GM23338 (cell line): Measurements from ENCODE around the gene RAB11FIP3. TPM values are rescaled to one million over a fixed set of nuclear protein-coding genes. Genes with fewer than 3 reads are reported as not detected.

ENCODE experiments used
- ATAC-seq: fragments of 200-7000 bp; cut with Tn5 transposase; 3 replicates; pipeline ENCODE4 v1.9.1; 2020
- DNase-seq: peaks from one replicate; pipeline ENCODE4 v3.0.0-alpha.2; 2015; ENCODE audit warnings: low spot score
- H2AFZ ChIP-seq: fragments of 200-600 bp; sonication (generic); 2 replicates; pipeline ENCODE4 v1.8.0; 2016; ENCODE audit warnings: antibody characterized with exemption, mild to moderate bottlenecking, moderate library complexity
- H3F3A ChIP-seq: fragments of 200-600 bp; sonication (generic); replicated peaks from 2 replicates; pipeline ENCODE4 v1.8.0; 2017; ENCODE audit warnings: antibody characterized with exemption, mixed run types, low read depth
- H3K27ac ChIP-seq: fragments of 200-600 bp; sonication (generic); 2 replicates; pipeline ENCODE4 v1.6.1; 2016; ENCODE audit warnings: low read depth
- H3K27me3 ChIP-seq: fragments of 200-600 bp; sonication (generic); 2 replicates; pipeline ENCODE4 v1.8.0; 2016; ENCODE audit warnings: mild to moderate bottlenecking, mixed run types, moderate library complexity; ENCODE audit not compliant: insufficient read depth
- H3K36me3 ChIP-seq: fragments of 200-600 bp; sonication (generic); 2 replicates; pipeline ENCODE4 v1.8.0; 2016; ENCODE audit warnings: mild to moderate bottlenecking; ENCODE audit not compliant: insufficient read depth
- H3K4me1 ChIP-seq: fragments of 200-600 bp; sonication (generic); 2 replicates; pipeline ENCODE4 v1.8.0; 2016; ENCODE audit warnings: mild to moderate bottlenecking, moderate library complexity; ENCODE audit not compliant: insufficient read depth
- H3K4me2 ChIP-seq: fragments of 200-600 bp; sonication (generic); 2 replicates; pipeline ENCODE4 v1.7.1; 2017; ENCODE audit warnings: mixed run types
- H3K4me3 ChIP-seq: fragments of 200-600 bp; sonication (generic); 2 replicates; pipeline ENCODE4 v1.6.1; 2016; ENCODE audit warnings: mixed run types
- H3K79me2 ChIP-seq: fragments of 200-600 bp; sonication (generic); replicated peaks from 2 replicates; pipeline ENCODE4 v1.8.0; 2017; ENCODE audit warnings: mild to moderate bottlenecking; ENCODE audit not compliant: insufficient read depth
- H3K9me2 ChIP-seq: fragments of 200-600 bp; sonication (generic); 2 replicates; pipeline ENCODE4 v1.8.0; 2017; ENCODE audit not compliant: insufficient read depth
- H4K20me1 ChIP-seq: fragments of 200-600 bp; sonication (generic); replicated peaks from 2 replicates; pipeline ENCODE4 v1.8.0; 2017; ENCODE audit warnings: mild to moderate bottlenecking; ENCODE audit not compliant: insufficient read depth
- H3K27ac Mint-ChIP-seq: 2 replicates; pipeline ENCODE4 v1.8.0; 2020; ENCODE audit warnings: inconsistent platforms, mild to moderate bottlenecking, moderate library complexity, mixed read lengths
- H3K27me3 Mint-ChIP-seq: 3 replicates; pipeline ENCODE4 v1.8.0; 2022; ENCODE audit warnings: low read depth, mild to moderate bottlenecking, moderate library complexity, mixed read lengths, inconsistent platforms; ENCODE audit not compliant: insufficient read depth, poor library complexity
- H3K36me3 Mint-ChIP-seq: 3 replicates; pipeline ENCODE4 v1.8.0; 2021; ENCODE audit warnings: low read depth, mild to moderate bottlenecking, inconsistent platforms, moderate library complexity, mixed read lengths
- H3K4me1 Mint-ChIP-seq: 3 replicates; pipeline ENCODE4 v1.8.0; 2020; ENCODE audit warnings: mild to moderate bottlenecking, inconsistent platforms, mixed read lengths
- H3K4me3 Mint-ChIP-seq: 3 replicates; pipeline ENCODE4 v1.8.0; 2021; ENCODE audit warnings: moderate library complexity, mild to moderate bottlenecking, inconsistent platforms, mixed read lengths
- H3K9me3 Mint-ChIP-seq: 3 replicates; pipeline ENCODE4 v1.8.0; 2020; ENCODE audit warnings: moderate library complexity, mild to moderate bottlenecking, inconsistent platforms, mixed read lengths
- EZH2 ChIP-seq: fragments of 200-600 bp; sonication (generic); IDR thresholded peaks from one replicate; pipeline ENCODE4 v1.8.0; 2017; ENCODE audit warnings: antibody characterized with exemption, mild to moderate bottlenecking, low read depth; ENCODE audit not compliant: unreplicated experiment
- JUNB ChIP-seq: IDR thresholded peaks from one replicate; pipeline ENCODE4 v1.6.1; 2016; ENCODE audit warnings: antibody characterized with exemption; ENCODE audit not compliant: unreplicated experiment
- NANOG ChIP-seq: IDR thresholded peaks from 2 replicates; pipeline ENCODE4 v1.6.1; 2016; ENCODE audit warnings: antibody characterized with exemption, borderline replicate concordance
- POLR2AphosphoS5 ChIP-seq: IDR thresholded peaks from 2 replicates; pipeline ENCODE4 v1.6.1; 2016; ENCODE audit warnings: antibody characterized with exemption, low read depth
- polyA plus RNA-seq: library from polyadenylated mRNA; unstranded; fragments of >200 nt; fragmentation: Nextera tagmentation; extraction: Ambion mirVana; gene quantifications from 2 replicates; pipeline ENCODE4 v1.2.1, GENCODE V29; 2016
- total RNA-seq: library from RNA; depleted of rRNA; stranded (reverse); fragments of >200 nt; shearing (Covaris generic); gene quantifications from 2 replicates; pipeline ENCODE4 v1.2.3, GENCODE V29; 2014
- TF ChIP-seq, protein P1 (sequence below): IDR thresholded peaks from one replicate; pipeline ENCODE4 v1.6.1; 2018; ENCODE audit warnings: antibody characterized with exemption; ENCODE audit not compliant: unreplicated experiment
- TF ChIP-seq, protein P2 (sequence below): IDR thresholded peaks from 2 replicates; pipeline ENCODE4 v1.6.1; 2016; ENCODE audit warnings: antibody characterized with exemption
- TF ChIP-seq, protein P3 (sequence below), 2 experiments: fragments of 200-600 bp in 1 of 2; sonication (generic) in 1 of 2; conservative IDR thresholded peaks; 2 replicates each; pipeline versions ENCODE4 v1.5.1 to v1.6.1; 2016 to 2017; ENCODE audit warnings: antibody characterized with exemption in 2 of 2, low read depth in 2 of 2, mild to moderate bottlenecking in 2 of 2, moderate library complexity in 1 of 2

Gene RAB11FIP3
- total and polyA plus RNA-seq, 2 experiments from 2014 or later, result 3.2 to 29.2 TPM

DNA sequence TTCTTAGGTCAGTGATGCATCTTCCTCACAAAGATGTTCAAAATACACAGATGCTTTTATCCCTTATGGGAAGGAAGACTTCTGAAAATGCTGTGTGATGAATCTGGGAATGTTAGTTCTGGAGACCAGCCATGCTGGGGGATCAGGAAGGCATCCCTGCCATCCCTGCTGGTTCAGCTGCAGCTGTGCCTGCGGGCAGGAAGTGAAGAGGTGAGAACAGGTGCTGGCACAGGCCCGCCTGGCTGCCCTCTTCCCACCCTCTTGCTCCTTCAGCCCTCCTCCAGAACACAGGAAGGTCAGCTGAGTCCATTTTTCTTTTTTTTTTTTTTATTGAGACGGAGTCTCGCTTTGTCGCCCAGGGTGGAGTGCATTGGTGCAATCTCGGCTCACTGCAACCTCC lies 15.2 kb downstream of the RAB11FIP3 start (continued):
- TF ChIP-seq, protein P1, sequence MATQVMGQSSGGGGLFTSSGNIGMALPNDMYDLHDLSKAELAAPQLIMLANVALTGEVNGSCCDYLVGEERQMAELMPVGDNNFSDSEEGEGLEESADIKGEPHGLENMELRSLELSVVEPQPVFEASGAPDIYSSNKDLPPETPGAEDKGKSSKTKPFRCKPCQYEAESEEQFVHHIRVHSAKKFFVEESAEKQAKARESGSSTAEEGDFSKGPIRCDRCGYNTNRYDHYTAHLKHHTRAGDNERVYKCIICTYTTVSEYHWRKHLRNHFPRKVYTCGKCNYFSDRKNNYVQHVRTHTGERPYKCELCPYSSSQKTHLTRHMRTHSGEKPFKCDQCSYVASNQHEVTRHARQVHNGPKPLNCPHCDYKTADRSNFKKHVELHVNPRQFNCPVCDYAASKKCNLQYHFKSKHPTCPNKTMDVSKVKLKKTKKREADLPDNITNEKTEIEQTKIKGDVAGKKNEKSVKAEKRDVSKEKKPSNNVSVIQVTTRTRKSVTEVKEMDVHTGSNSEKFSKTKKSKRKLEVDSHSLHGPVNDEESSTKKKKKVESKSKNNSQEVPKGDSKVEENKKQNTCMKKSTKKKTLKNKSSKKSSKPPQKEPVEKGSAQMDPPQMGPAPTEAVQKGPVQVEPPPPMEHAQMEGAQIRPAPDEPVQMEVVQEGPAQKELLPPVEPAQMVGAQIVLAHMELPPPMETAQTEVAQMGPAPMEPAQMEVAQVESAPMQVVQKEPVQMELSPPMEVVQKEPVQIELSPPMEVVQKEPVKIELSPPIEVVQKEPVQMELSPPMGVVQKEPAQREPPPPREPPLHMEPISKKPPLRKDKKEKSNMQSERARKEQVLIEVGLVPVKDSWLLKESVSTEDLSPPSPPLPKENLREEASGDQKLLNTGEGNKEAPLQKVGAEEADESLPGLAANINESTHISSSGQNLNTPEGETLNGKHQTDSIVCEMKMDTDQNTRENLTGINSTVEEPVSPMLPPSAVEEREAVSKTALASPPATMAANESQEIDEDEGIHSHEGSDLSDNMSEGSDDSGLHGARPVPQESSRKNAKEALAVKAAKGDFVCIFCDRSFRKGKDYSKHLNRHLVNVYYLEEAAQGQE, result no peak
- TF ChIP-seq, protein P2, sequence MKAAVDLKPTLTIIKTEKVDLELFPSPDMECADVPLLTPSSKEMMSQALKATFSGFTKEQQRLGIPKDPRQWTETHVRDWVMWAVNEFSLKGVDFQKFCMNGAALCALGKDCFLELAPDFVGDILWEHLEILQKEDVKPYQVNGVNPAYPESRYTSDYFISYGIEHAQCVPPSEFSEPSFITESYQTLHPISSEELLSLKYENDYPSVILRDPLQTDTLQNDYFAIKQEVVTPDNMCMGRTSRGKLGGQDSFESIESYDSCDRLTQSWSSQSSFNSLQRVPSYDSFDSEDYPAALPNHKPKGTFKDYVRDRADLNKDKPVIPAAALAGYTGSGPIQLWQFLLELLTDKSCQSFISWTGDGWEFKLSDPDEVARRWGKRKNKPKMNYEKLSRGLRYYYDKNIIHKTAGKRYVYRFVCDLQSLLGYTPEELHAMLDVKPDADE, result no peak
- TF ChIP-seq POLR2AphosphoS5 (no peak), JUNB (no peak)

DNA sequence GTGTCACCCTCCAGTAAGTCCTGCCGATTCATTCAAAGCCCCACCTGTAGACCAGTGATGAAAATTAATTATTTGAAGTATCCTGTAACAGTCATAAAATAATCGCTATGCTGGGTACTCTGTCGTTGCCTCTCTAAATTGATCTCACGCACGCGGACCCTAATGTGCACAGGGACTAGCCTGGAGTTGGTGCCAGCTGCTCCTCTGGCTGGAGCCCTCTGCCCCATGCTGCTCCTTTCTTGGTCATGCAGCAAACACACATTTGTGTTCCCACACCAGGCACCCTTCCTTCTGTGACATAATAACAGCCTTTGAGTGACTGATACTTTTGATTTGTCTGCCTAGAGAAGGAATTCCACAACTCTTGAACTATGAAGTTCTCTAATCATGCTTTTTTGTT lies 16.0 kb downstream of the RAB11FIP3 start:
- no peaks in the 10 kb centered on the region for H3K9me3 Mint-ChIP-seq
- no peak overlapping the region for H3K4me2 ChIP-seq
- ATAC-seq (no peak), DNase-seq (no peak)
- H3K27me3 ChIP-seq, result no peaks in the 10 kb centered on the region
- 0 out of 2 replicates have a peak overlapping the region, but pooled peaks have one; percentile 59 for H3K27ac ChIP-seq
- peaks cover 3% of the 10 kb centered on the region for H4K20me1 ChIP-seq
- 0 out of 3 replicates have a peak, but pooled peaks cover 2% of the 10 kb centered on the region for H3K4me1 Mint-ChIP-seq
- H3K27ac Mint-ChIP-seq, result no peak overlapping the region
- H3K9me2 ChIP-seq, result no peaks in the 10 kb centered on the region
- no peak overlapping the region for H3K4me3 Mint-ChIP-seq
- H3K27me3 Mint-ChIP-seq, result peaks cover 7% of the 10 kb centered on the region
- H3K4me1 ChIP-seq, result no peaks in the 10 kb centered on the region
- no peak for TF ChIP-seq POLR2AphosphoS5
- TF ChIP-seq NANOG, result no peak
- TF ChIP-seq, protein P3, sequence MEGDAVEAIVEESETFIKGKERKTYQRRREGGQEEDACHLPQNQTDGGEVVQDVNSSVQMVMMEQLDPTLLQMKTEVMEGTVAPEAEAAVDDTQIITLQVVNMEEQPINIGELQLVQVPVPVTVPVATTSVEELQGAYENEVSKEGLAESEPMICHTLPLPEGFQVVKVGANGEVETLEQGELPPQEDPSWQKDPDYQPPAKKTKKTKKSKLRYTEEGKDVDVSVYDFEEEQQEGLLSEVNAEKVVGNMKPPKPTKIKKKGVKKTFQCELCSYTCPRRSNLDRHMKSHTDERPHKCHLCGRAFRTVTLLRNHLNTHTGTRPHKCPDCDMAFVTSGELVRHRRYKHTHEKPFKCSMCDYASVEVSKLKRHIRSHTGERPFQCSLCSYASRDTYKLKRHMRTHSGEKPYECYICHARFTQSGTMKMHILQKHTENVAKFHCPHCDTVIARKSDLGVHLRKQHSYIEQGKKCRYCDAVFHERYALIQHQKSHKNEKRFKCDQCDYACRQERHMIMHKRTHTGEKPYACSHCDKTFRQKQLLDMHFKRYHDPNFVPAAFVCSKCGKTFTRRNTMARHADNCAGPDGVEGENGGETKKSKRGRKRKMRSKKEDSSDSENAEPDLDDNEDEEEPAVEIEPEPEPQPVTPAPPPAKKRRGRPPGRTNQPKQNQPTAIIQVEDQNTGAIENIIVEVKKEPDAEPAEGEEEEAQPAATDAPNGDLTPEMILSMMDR (conservative IDR thresholded peaks at IDR 0.05; ENCODE audit: low read depth in 2 of 2), result no peak
- no peaks in the 10 kb centered on the region; the same call in 1 of the 3 replicates for H3K36me3 Mint-ChIP-seq
- H3K4me3 ChIP-seq, result no peak overlapping the region
- H3F3A ChIP-seq, result no peaks in the 10 kb centered on the region
- H3K79me2 ChIP-seq, result peaks cover 38% of the 10 kb centered on the region
- H3K36me3 ChIP-seq, result no peaks in the 10 kb centered on the region
- no peak overlapping the region for H2AFZ ChIP-seq

DNA sequence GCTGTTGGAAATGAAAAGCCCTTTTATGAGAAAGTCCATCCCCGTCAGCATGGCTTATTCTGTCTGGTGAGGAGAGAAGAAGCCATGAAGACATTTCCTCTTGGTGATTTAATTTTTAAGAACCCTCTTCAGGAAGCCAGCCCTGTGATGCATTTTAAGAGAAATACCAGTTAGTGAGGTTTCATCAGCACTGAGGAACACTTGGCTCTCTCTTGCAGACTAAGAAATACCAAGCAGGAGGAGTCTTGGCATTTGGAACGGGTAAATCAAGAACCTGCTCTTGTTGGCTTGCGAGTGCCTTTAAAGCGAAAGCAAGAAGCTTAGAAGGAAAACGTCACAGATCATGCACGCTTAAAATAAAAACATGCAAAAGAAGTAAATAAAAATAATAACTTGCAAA lies 17.5 kb downstream of the RAB11FIP3 start:
- H2AFZ ChIP-seq, result no peak overlapping the region
- Mint-ChIP-seq H3K36me3 (no peaks in the 10 kb centered on the region; the same call in 2 of the 3 replicates), H3K9me3 (no peaks in the 10 kb centered on the region), H3K27me3 (peaks cover 9% of the 10 kb centered on the region), H3K4me1 (0 out of 3 replicates have a peak, but pooled peaks cover 2% of the 10 kb centered on the region), H3K27ac (no peak overlapping the region), H3K4me3 (no peak overlapping the region)
- ATAC-seq (no peak), DNase-seq (no peak)
- H4K20me1 ChIP-seq, result peaks cover 3% of the 10 kb centered on the region
- no peak overlapping the region for H3K4me3 ChIP-seq
- no peak overlapping the region for H3K27ac ChIP-seq
- no peaks in the 10 kb centered on the region for H3K27me3 ChIP-seq
- no peaks in the 10 kb centered on the region for H3K36me3 ChIP-seq
- H3K4me2 ChIP-seq, result no peak overlapping the region
- H3F3A ChIP-seq, result no peaks in the 10 kb centered on the region
- H3K9me2 ChIP-seq, result no peaks in the 10 kb centered on the region
- H3K4me1 ChIP-seq, result no peaks in the 10 kb centered on the region
- peaks cover 39% of the 10 kb centered on the region for H3K79me2 ChIP-seq
- TF ChIP-seq, protein P1, result no peak
- TF ChIP-seq, protein P2, result no peak
- no peak for TF ChIP-seq EZH2
